Left renal pelvis (tissue), 4 donors: ENCODE results near the gene ABHD8. TPM values are rescaled to one million over a fixed set of nuclear protein-coding genes. Genes with fewer than 3 reads are reported as not detected.
"Not testable (repeated sequence)": the region's sequence is repeated elsewhere in the genome, so short reads cannot be mapped to it uniquely, and the experiment has no call there.

ENCODE experiments used
- DNase-seq, 4 donors: peaks; one replicate each; pipeline ENCODE4 v3.0.0-alpha.2; 2013; ENCODE audit warnings: low read depth in 4 of 4, low spot score in 3 of 4
- polyA plus RNA-seq, 4 donors: library from polyadenylated mRNA; unstranded; fragments of 120-200 nt; gene quantifications; one replicate each; pipeline ENCODE4 v1.2.1, GENCODE V29; 2013; ENCODE audit not compliant: insufficient read length in 4 of 4

ABHD8 gene
- polyA plus RNA-seq, 4 donors = 7.8 to 13.5 (median 10.3) TPM

DNA sequence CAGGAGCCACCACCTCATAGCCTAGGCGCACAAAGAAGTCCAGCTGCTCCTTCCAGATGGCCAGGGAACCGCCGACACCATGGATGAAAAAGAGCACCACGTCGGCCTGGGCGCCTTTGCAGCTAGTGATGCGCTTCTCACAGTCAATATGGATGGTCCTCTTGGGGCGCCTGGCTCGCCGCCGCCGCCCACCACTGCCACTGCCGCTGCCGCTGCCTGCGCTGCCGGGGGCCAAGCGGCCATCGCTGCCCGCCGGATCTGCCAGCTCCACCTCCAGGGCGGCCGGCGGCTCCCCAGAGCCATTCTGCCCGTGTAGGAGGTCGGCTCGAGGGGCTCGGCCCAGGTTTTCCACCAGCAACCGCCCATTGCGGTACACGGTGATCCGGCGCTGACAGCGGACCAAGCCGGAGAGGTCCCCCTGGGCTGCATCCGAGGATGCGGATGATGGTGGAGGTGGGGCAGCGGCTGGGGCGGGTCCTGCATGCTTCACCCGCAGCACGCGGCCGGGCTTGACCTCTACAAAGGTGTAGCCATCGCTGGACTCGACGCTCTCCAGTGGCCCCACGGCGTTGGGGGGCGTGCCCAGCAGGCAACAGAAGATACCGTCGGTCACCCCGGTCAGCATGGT, 2.1 kb downstream of the ABHD8 start:
- DNase-seq = no peak

DNA sequence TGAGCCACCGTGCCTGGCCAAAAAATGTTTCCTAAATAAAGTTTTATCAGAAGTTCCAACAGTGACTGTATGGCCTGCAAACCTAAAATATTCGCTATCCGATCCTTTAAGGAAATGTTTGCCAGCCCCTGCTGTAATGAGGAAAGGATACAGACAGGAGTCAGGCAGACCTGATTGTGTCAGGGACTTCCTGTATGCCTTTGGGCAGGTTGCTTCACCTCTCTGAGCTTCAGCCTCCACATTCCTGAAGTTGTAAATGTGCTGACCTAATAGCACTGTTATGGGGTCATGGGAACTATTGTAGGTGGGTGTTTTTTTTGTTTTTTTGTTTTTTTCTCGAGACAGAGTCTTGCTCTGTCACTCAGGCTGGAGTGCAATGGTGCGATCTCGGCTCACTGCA, 6.2 kb downstream of the ABHD8 start:
- no peak for DNase-seq

GRCh38 chr19:17296273-17296672, 7.0 kb downstream of the ABHD8 start:
- no peak for DNase-seq

- not testable (repeated sequence) for DNase-seq
Measured at GRCh38 chr19:17295551-17295950, 7.7 kb downstream of the ABHD8 start.

- DNase-seq = no peak
Measured at GRCh38 chr19:17294051-17294891, 9.0 kb downstream of the ABHD8 start.

GRCh38 chr19:17293605-17294004, 9.6 kb downstream of the ABHD8 start:
- DNase-seq = no peak

GRCh38 chr19:17292301-17293074, 10.7 kb downstream of the ABHD8 start:
- DNase-seq = peak in 1 of 4 donors; percentile 66

GRCh38 chr19:17289489-17289888, 13.7 kb downstream of the ABHD8 start:
- DNase-seq = no peak

GRCh38 chr19:17286752-17287151, 16.5 kb downstream of the ABHD8 start:
- no peak for DNase-seq

- no peak for DNase-seq
Measured at GRCh38 chr19:17286263-17286662, 17.0 kb downstream of the ABHD8 start.

GRCh38 chr19:17285415-17286135, 17.6 kb downstream of the ABHD8 start:
- no peak for DNase-seq

GRCh38 chr19:17283504-17283996, 19.7 kb downstream of the ABHD8 start:
- no peak for DNase-seq

- peak in 1 of 4 donors; percentile 41 for DNase-seq
Measured at GRCh38 chr19:17282488-17283125, 20.6 kb downstream of the ABHD8 start.

DNA sequence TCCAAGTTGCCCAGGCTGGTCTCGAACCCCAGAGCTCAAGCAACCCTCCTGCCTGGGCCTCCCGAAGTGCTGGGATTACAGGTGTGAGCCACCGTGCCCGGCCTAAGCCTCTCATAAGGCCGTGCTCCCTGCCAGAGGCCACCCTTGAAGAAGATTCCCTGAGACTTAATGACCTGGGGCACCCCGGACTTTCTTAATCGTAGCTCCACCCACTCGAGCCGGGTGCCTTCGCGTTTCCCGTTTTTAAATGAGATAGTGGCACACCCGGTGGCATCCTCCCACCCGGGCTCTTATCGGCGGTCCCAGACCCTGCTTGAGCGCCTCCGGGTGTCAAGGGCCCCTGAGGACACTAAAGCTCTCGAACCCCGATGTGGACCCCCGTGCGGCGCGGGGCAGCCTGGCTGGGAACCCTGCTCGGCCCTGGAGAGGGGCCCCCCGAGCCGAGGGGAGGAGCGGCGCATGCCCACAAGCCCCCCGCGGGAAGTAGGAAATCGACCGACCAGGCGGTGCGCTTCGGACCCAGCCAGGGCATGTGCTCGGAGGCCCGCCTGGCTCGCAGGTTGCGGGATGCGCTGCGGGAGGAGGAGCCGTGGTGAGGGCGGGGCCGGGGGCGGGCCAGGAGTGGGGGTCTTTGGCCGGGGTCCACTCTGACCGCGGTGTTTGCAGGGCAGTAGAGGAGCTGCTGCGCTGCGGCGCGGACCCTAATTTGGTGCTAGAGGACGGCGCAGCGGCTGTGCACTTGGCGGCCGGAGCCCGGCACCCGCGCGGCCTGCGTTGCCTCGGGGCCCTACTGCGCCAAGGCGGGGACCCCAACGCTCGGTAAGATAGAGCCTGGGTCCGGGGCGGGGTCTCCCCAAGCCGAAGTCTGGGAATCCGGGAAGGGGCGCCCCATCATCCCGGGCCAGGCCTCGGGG, 21.6 kb downstream of the ABHD8 start, which contains the start of gene ANKLE1:
ANKLE1 (plus strand) TSS at position 511 of the 914 bp plus-strand sequence; CDS start at position 531, 20 bp downstream.
- DNase-seq = no peak

GRCh38 chr19:17279436-17279835, 23.8 kb downstream of the ABHD8 start:
- DNase-seq = no peak

GRCh38 chr19:17275441-17276175, 27.6 kb downstream of the ABHD8 start:
- DNase-seq = no peak

DNA sequence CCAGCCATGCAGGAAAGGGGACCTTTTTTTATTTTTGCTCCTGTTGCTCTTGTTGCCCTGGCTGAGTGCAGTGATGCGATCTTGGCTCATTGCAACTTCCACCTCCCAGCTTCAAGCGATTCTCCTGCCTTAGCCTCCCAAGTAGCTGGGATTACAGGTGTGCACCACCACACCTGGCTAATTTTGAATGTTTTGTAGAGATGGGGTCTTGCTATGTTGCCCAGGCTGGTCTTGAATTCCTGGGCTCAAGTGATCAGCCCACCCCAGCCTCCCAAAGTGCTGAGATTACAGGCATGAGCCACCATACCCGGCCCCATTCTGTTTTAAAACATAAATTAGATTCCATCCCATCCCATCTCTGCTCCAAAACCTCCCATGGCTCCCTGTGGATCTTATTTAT, 28.3 kb downstream of the ABHD8 start:
- DNase-seq = not testable (repeated sequence)

GRCh38 chr19:17268754-17269153, 34.5 kb downstream of the ABHD8 start:
- DNase-seq = no peak
